Measurements from ENCODE around the gene ZMYND11.

The ZMYND11 gene

DNA sequence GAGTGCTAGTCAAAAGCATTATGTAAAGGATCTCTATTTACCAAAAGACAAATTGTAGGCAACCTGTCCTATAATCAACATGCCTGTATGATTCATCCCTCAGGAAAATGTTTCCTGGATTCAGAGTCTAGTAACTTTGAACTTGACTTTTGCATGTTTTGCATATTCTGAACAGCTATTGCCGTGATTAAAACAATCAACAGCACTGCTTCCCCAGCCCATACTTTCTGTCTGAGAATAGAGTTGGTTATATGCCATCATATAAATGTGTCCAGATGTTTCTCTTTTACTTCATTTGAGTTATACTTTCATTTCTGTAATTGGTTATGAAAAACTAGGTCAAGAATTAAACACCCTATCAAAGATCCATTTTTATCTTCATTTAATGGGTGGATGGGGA is 83.5 kb downstream of the ZMYND11 start:
- Histone ChIP-seq H3K27me3 (replicated peaks; ENCODE audit: control insufficient read depth, insufficient read depth, low read length, poor library complexity, severe bottlenecking) (no peaks in the 10 kb centered on the region), H3K9me3 (ENCODE audit: control insufficient read depth, low read length) (no peaks in the 10 kb centered on the region)
- no peak for DNase-seq

DNA sequence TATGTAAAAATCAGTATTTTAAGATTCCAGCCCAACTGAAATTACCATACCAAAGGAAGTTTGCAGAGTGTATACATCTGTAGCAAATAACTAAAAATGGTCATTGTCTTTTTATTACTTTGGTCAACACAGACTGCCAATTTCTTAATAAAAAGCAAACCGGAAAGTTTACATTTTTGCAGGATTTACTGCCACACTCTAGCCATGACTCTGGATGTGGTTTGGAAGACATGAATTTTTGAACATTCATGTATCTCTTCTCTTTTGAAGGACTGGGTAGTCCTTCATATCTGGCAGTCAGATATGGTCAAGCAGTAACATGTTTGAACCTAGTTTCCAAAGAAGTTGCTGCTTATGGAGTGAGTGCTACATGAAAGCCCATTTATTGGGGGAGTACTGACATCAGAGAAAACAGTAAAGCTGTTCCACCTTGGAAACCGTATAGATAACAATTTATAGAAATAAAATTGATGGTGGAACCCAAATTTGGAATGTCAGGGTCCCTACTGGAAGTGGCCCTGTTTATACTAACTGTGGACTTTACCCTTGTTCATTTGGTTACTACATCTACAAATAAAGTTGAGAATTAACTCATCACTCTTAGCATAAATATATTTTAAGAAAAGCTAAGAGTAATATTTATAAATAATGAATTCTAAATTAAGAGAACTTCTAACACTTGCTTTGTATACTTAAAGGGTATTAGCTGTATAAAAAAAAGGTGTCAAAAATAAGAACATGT is 84.6 kb downstream of the ZMYND11 start:
- Histone ChIP-seq H3K9me3 (ENCODE audit: control insufficient read depth, low read length) (no peaks in the 10 kb centered on the region), H3K4me3 (ENCODE audit: insufficient read depth, low read depth, low read length, poor library complexity, severe bottlenecking) (no peak overlapping the region), H3K4me1 (ENCODE audit: control insufficient read depth, insufficient read depth, low read length, poor library complexity, severe bottlenecking) (no peaks in the 10 kb centered on the region), H3K27me3 (replicated peaks; ENCODE audit: control insufficient read depth, insufficient read depth, low read length, poor library complexity, severe bottlenecking) (no peaks in the 10 kb centered on the region), H3K27ac (ENCODE audit: insufficient read depth, low read length, poor library complexity, severe bottlenecking) (no peak overlapping the region), H3K36me3 (ENCODE audit: control insufficient read depth, insufficient read depth, low read length) (no peaks in the 10 kb centered on the region)
- DNase-seq: no peak

More for the DNA sequence above, 83.5 kb downstream of the ZMYND11 start:
- H3K4me3 ChIP-seq (ENCODE audit: insufficient read depth, low read depth, low read length, poor library complexity, severe bottlenecking): no peak overlapping the region
- no peaks in the 10 kb centered on the region for H3K4me1 ChIP-seq (ENCODE audit: control insufficient read depth, insufficient read depth, low read length, poor library complexity, severe bottlenecking)
- no peak overlapping the region for H3K27ac ChIP-seq (ENCODE audit: insufficient read depth, low read length, poor library complexity, severe bottlenecking)
- no peaks in the 10 kb centered on the region for H3K36me3 ChIP-seq (ENCODE audit: control insufficient read depth, insufficient read depth, low read length)

DNA sequence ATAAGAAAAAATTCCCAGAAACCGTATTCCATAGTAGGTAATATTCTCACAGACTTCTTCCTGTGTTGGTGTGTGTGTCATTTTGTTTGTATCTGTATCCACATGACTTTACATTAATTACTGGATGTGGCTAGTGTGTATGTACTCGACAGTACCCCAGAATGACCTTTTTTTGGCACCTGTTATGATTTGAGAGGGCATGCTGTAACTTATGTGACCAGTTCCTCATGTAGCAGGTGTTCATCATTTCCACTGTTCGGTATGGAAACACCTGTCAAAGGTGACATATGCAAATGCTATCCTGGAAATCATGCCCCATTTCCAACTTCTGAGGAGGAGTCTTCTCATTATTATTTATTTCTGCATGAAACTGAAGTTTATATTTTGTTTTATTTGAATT is 89.3 kb downstream of the ZMYND11 start:
- Histone ChIP-seq H3K9me3 (ENCODE audit: control insufficient read depth, low read length) (no peaks in the 10 kb centered on the region), H3K27ac (ENCODE audit: insufficient read depth, low read length, poor library complexity, severe bottlenecking) (no peak overlapping the region), H3K4me3 (ENCODE audit: insufficient read depth, low read depth, low read length, poor library complexity, severe bottlenecking) (no peak overlapping the region), H3K27me3 (replicated peaks; ENCODE audit: control insufficient read depth, insufficient read depth, low read length, poor library complexity, severe bottlenecking) (no peaks in the 10 kb centered on the region), H3K36me3 (ENCODE audit: control insufficient read depth, insufficient read depth, low read length) (no peaks in the 10 kb centered on the region), H3K4me1 (ENCODE audit: control insufficient read depth, insufficient read depth, low read length, poor library complexity, severe bottlenecking) (no peaks in the 10 kb centered on the region)
- DNase-seq: no peak

DNA sequence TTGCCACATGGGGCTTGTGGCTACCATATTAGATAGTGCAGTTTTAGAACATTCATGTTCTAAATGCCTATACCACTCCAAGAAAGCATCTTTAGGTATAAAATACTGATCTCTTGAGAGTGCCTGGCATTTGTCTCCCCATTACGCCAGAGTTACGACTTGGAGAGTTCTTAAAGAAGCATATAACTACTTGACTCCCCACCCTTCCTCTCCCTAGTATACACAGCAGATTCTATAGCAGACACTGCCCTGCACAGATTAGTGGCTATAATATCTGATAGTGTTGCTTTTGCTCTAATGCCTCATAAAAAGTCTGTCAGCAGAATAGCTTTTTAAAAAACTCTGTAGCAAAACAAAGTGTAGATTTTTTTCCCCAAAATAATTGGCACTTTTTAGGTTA is 90.8 kb downstream of the ZMYND11 start:
- no peak for DNase-seq
- H3K36me3 ChIP-seq (ENCODE audit: control insufficient read depth, insufficient read depth, low read length): no peaks in the 10 kb centered on the region
- H3K27me3 ChIP-seq (replicated peaks; ENCODE audit: control insufficient read depth, insufficient read depth, low read length, poor library complexity, severe bottlenecking): no peaks in the 10 kb centered on the region
- no peaks in the 10 kb centered on the region for H3K9me3 ChIP-seq (ENCODE audit: control insufficient read depth, low read length)
- no peaks in the 10 kb centered on the region for H3K4me1 ChIP-seq (ENCODE audit: control insufficient read depth, insufficient read depth, low read length, poor library complexity, severe bottlenecking)
- H3K4me3 ChIP-seq (ENCODE audit: insufficient read depth, low read depth, low read length, poor library complexity, severe bottlenecking): no peak overlapping the region
- H3K27ac ChIP-seq (ENCODE audit: insufficient read depth, low read length, poor library complexity, severe bottlenecking): no peak overlapping the region

DNA sequence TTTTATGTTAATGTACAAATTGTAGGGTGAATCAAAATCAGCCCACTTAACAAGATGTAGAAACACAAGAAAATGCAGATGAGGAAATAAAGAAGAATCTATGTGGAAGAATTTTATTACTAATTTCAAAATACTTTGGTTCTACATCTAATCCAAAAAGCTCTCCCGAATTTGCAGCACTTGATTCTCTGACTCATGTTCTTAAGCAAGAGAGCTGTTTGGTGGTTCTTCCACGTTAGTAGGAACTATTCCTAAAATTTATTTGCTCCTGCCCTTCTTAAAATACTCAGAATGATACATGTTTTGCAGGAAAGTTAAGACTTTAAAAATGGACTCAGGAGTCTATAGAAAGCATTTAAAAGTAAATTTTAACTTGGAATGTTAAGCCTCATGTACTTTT is 91.8 kb downstream of the ZMYND11 start:
- DNase-seq: no peak
- Histone ChIP-seq H3K9me3 (ENCODE audit: control insufficient read depth, low read length) (no peaks in the 10 kb centered on the region), H3K36me3 (ENCODE audit: control insufficient read depth, insufficient read depth, low read length) (no peaks in the 10 kb centered on the region), H3K27me3 (replicated peaks; ENCODE audit: control insufficient read depth, insufficient read depth, low read length, poor library complexity, severe bottlenecking) (no peaks in the 10 kb centered on the region), H3K4me1 (ENCODE audit: control insufficient read depth, insufficient read depth, low read length, poor library complexity, severe bottlenecking) (no peaks in the 10 kb centered on the region), H3K4me3 (ENCODE audit: insufficient read depth, low read depth, low read length, poor library complexity, severe bottlenecking) (no peak overlapping the region), H3K27ac (ENCODE audit: insufficient read depth, low read length, poor library complexity, severe bottlenecking) (no peak overlapping the region)

DNA sequence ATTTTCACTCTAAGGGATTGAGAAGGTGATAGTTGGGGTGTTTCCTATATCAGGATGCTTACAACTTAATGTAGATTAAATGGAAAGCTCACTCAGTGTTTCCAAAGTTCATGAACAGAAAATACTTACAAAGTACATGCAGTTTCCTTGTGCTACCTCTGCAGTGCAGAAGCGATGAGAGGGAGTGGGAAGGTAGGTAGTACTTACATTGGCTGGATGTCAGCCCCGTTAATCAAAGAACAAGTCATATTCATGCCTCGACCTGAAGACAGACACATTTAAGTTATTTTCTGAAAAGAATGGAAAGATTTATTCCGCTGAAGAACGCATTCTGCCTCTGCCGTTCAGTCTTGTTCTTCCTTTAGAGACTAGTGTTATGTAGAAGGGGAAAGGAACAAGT is 93.1 kb downstream of the ZMYND11 start:
- H3K4me3 ChIP-seq (ENCODE audit: insufficient read depth, low read depth, low read length, poor library complexity, severe bottlenecking): no peak overlapping the region
- no peaks in the 10 kb centered on the region for H3K36me3 ChIP-seq (ENCODE audit: control insufficient read depth, insufficient read depth, low read length)
- H3K27me3 ChIP-seq (replicated peaks; ENCODE audit: control insufficient read depth, insufficient read depth, low read length, poor library complexity, severe bottlenecking): no peaks in the 10 kb centered on the region
- no peak overlapping the region for H3K27ac ChIP-seq (ENCODE audit: insufficient read depth, low read length, poor library complexity, severe bottlenecking)
- DNase-seq: no peak
- H3K9me3 ChIP-seq (ENCODE audit: control insufficient read depth, low read length): no peaks in the 10 kb centered on the region
- no peaks in the 10 kb centered on the region for H3K4me1 ChIP-seq (ENCODE audit: control insufficient read depth, insufficient read depth, low read length, poor library complexity, severe bottlenecking)

DNA sequence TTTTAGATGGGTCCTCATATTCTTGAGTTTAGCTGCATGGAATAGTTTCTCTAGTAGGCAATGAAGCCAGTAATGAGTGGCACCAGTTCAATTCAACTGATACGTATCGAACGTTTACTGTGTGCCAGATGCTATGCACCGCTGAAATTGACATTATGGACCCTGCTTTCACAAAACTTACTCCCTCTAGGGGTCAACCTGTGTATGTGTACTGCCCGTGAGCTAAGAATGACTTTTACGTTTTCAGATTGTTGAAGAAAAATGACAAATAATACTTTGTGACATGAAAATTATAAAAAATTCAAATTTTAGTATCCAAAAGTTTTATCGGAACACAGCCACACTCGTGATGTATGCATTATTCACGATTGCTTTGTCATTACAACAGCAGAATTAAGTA is 95.5 kb downstream of the ZMYND11 start:
- Histone ChIP-seq H3K4me1 (ENCODE audit: control insufficient read depth, insufficient read depth, low read length, poor library complexity, severe bottlenecking) (no peaks in the 10 kb centered on the region), H3K27me3 (replicated peaks; ENCODE audit: control insufficient read depth, insufficient read depth, low read length, poor library complexity, severe bottlenecking) (no peaks in the 10 kb centered on the region), H3K36me3 (ENCODE audit: control insufficient read depth, insufficient read depth, low read length) (no peaks in the 10 kb centered on the region), H3K27ac (ENCODE audit: insufficient read depth, low read length, poor library complexity, severe bottlenecking) (no peak overlapping the region), H3K9me3 (ENCODE audit: control insufficient read depth, low read length) (no peaks in the 10 kb centered on the region), H3K4me3 (ENCODE audit: insufficient read depth, low read depth, low read length, poor library complexity, severe bottlenecking) (no peak overlapping the region)
- no peak for DNase-seq

DNA sequence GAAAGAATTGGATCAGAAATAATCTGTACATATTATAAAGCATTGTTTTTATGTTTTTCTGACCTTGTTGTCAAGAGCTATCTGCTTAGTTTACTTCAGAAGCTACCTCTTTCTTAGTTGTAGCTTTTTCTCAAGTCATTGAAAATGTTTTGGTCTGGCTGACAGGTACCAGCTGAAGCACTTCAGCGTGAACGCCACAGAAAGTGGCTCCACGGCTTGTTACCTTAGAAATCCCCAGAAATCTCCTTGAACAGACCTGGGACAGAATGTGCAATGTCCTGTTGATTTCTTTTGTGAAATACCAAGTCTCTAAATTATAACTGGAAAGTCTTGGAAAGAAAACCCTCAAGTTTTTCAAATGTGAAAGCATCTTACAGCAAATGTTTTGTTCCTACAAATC is 96.8 kb downstream of the ZMYND11 start:
- H3K27ac ChIP-seq (ENCODE audit: insufficient read depth, low read length, poor library complexity, severe bottlenecking): no peak overlapping the region
- H3K4me3 ChIP-seq (ENCODE audit: insufficient read depth, low read depth, low read length, poor library complexity, severe bottlenecking): no peak overlapping the region
- no peaks in the 10 kb centered on the region for H3K4me1 ChIP-seq (ENCODE audit: control insufficient read depth, insufficient read depth, low read length, poor library complexity, severe bottlenecking)
- H3K27me3 ChIP-seq (replicated peaks; ENCODE audit: control insufficient read depth, insufficient read depth, low read length, poor library complexity, severe bottlenecking): no peaks in the 10 kb centered on the region
- no peaks in the 10 kb centered on the region for H3K9me3 ChIP-seq (ENCODE audit: control insufficient read depth, low read length)
- H3K36me3 ChIP-seq (ENCODE audit: control insufficient read depth, insufficient read depth, low read length): peaks cover 2% of the 10 kb centered on the region
- DNase-seq: no peak

DNA sequence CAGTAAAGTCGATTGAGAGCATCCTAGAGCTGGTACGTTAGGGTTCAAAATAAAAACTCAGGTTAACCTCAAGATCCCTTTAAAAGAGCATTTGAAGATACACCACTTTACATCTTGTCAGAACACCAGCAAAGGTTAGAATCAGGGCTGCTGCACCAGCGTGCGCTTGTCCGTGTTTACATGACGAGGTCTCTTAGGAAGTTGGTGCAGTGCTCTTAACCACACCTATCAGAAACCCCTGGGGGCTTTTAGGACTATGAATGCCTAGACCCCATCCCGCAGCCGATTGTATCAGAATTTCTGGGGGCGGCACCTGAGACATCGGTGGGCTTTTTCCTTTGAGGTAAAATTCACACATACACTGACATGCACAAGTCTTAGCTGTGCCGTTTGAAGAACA is 97.6 kb downstream of the ZMYND11 start:
- no peak for DNase-seq
- H3K36me3 ChIP-seq (ENCODE audit: control insufficient read depth, insufficient read depth, low read length): peaks cover 5% of the 10 kb centered on the region

DNA sequence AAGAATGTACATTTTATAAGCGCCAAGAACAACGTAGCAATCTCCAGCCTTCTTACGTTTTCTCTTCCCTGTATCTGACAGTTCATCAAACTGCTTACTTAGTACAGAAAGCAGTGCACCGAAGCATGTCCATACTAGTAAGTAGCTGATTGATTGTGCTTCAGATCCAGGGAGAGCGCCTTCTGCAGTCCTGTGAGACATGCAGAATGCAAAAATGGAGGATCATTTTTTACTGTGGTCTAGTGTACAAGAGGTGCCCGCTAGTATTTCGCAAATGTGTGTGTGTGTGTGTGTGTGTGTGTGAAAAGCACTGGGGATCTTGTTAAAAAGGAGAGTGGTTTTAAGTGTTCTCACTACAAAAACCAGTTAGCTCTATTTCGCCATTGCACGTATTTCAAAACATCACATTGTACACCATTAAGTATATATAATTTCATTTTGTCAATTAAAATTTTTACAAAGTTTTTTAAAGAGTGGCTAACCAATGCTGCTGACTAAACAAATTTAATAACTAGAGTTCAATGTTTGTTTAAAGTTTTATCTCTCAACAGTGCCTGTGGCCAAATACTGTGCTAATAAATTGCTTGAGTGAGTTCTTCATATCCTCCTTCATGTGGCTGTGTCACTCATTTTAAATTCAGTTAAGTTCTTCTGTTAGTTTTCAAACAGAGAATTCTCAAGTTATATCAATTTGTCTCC is 99.6 kb downstream of the ZMYND11 start:
- DNase-seq: no peak
- Histone ChIP-seq H3K4me3 (ENCODE audit: insufficient read depth, low read depth, low read length, poor library complexity, severe bottlenecking) (no peak overlapping the region), H3K9me3 (ENCODE audit: control insufficient read depth, low read length) (no peaks in the 10 kb centered on the region), H3K27me3 (replicated peaks; ENCODE audit: control insufficient read depth, insufficient read depth, low read length, poor library complexity, severe bottlenecking) (no peaks in the 10 kb centered on the region), H3K27ac (ENCODE audit: insufficient read depth, low read length, poor library complexity, severe bottlenecking) (no peak overlapping the region), H3K36me3 (ENCODE audit: control insufficient read depth, insufficient read depth, low read length) (peaks cover 15% of the 10 kb centered on the region), H3K4me1 (ENCODE audit: control insufficient read depth, insufficient read depth, low read length, poor library complexity, severe bottlenecking) (no peaks in the 10 kb centered on the region)

More for the DNA sequence above, 97.6 kb downstream of the ZMYND11 start:
- H3K4me1 ChIP-seq (ENCODE audit: control insufficient read depth, insufficient read depth, low read length, poor library complexity, severe bottlenecking): no peaks in the 10 kb centered on the region
- H3K27ac ChIP-seq (ENCODE audit: insufficient read depth, low read length, poor library complexity, severe bottlenecking): no peak overlapping the region
- no peak overlapping the region for H3K4me3 ChIP-seq (ENCODE audit: insufficient read depth, low read depth, low read length, poor library complexity, severe bottlenecking)
- no peaks in the 10 kb centered on the region for H3K27me3 ChIP-seq (replicated peaks; ENCODE audit: control insufficient read depth, insufficient read depth, low read length, poor library complexity, severe bottlenecking)
- H3K9me3 ChIP-seq (ENCODE audit: control insufficient read depth, low read length): no peaks in the 10 kb centered on the region

All from effector memory CD4-positive, alpha-beta T cell (primary cell).